Breast epithelium (tissue), 4 donors: ENCODE data around the gene PRKRIP1. TPM values are rescaled to one million over a fixed set of nuclear protein-coding genes. Genes with fewer than 3 reads are reported as not detected.
A peak's percentile ranks its signal among the peaks of the same experiment; 100 is the strongest.
"Not testable (repeated sequence)": the region's sequence is repeated elsewhere in the genome, so short reads cannot be mapped to it uniquely, and the experiment has no call there.

Experiments
- DNase-seq, 2 donors: peaks; one replicate each; pipeline ENCODE4 v3.0.0-alpha.2; 2019; ENCODE audit warnings: low spot score in 2 of 2
- H3K27ac ChIP-seq, 2 donors: fragments of 200-600 bp; sonication (generic) in 1 of 2; one replicate each; pipeline ENCODE4 v1.5.1; 2016 to 2019; ENCODE audit warnings: mild to moderate bottlenecking in 1 of 2
- H3K27me3 ChIP-seq, 2 donors: fragments of 200-600 bp; sonication (generic) in 1 of 2; one replicate each; pipeline versions ENCODE4 v1.5.1 to v1.6.0; 2017 to 2019; ENCODE audit warnings: control low read depth in 1 of 2, mild to moderate bottlenecking in 1 of 2
- H3K36me3 ChIP-seq: fragments of 200-600 bp; one replicate; pipeline ENCODE4 v1.5.1; 2019
- H3K4me1 ChIP-seq, 2 donors: fragments of 200-600 bp; sonication (generic); one replicate each; pipeline ENCODE4 v1.5.1; 2016 to 2019; ENCODE audit warnings: control low read depth in 1 of 2
- H3K4me3 ChIP-seq, 3 donors: fragments of 200-600 bp; sonication (generic); 1 replicate in 2 of 3; 2 replicates in 1 of 3; pipeline ENCODE4 v1.5.1; 2016 to 2019; ENCODE audit warnings: mild to moderate bottlenecking in 3 of 3, moderate library complexity in 2 of 3
- H3K9me3 ChIP-seq, 2 donors: fragments of 200-600 bp; sonication (generic) in 1 of 2; one replicate each; pipeline ENCODE4 v1.5.1; 2016 to 2019; ENCODE audit warnings: control low read depth in 1 of 2
- CTCF ChIP-seq, 3 donors: fragments of 450-650 bp; IDR thresholded peaks; one replicate each; pipeline ENCODE4 v1.5.1; 2016 to 2017; ENCODE audit warnings: antibody characterized with exemption in 3 of 3, mild to moderate bottlenecking in 3 of 3, moderate library complexity in 3 of 3
- POLR2A ChIP-seq: fragments of 450-650 bp; IDR thresholded peaks from one replicate; pipeline ENCODE4 v1.6.1; 2016; ENCODE audit warnings: antibody characterized with exemption, mild to moderate bottlenecking, moderate library complexity
- POLR2AphosphoS5 ChIP-seq, 3 donors: sonication (generic); formaldehyde crosslinking; IDR thresholded peaks; one replicate each; pipeline ENCODE4 v1.6.1; 2017; ENCODE audit warnings: antibody characterized with exemption in 3 of 3
- intact Hi-C: fragments of 100-400 bp; cut with DNase I; formaldehyde crosslinking; loops from one replicate; pipeline ENCODE4 v1.15.1; 2023; ENCODE audit warnings: low total_unique reads
- total RNA-seq, 3 donors: library from RNA; depleted of rRNA; stranded (reverse); fragments of >200 nt; gene quantifications; one replicate each; pipeline ENCODE4 v1.1.0, GENCODE V29; 2016

Gene PRKRIP1
- total RNA-seq, 3 donors from 2014 or later, result 17.3 to 30.5 (median 29.7) TPM

DNA sequence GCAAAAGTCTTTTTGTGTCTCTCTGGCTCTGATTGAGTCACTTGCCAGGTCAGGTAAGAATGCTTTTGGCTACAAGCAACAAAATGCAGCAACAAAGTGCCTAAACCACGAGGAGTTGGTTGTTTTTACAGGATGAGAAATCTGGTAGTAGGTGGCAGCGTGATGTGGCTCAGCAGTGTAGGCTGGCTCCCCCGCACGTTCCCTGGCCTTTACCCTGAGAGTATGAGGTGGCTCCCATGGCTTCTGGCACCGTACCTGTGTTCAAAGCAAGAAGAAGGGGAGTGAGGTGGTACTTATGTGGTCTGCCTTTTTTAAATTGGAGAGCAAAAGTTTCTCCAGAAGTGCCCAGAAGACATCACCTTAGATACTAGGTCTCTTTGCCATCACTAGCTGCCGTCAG lies 11.7 kb downstream of the PRKRIP1 start:
- intact Hi-C loops, result no loop called here
- TF ChIP-seq POLR2A, result no peak
- no peak for TF ChIP-seq CTCF (IDR thresholded peaks at IDR 0.05)
- TF ChIP-seq POLR2AphosphoS5 (IDR thresholded peaks at IDR 0.05), result no peak
- DNase-seq, result no peak
- no peaks in the 10 kb centered on the region for H3K27me3 ChIP-seq
- H3K27ac ChIP-seq, result no peak overlapping the region
- H3K36me3 ChIP-seq, result peaks cover 7% of the 10 kb centered on the region
- H3K9me3 ChIP-seq, result peaks cover 0 to 4% of the 10 kb centered on the region in 2 donors
- H3K4me3 ChIP-seq, result no peak overlapping the region
- no peaks in the 10 kb centered on the region for H3K4me1 ChIP-seq

GRCh38 chr7:102408530-102408929 lies 12.4 kb downstream of the PRKRIP1 start:
- H3K27ac ChIP-seq, DNase-seq, H3K27me3 ChIP-seq, H3K36me3 ChIP-seq, H3K9me3 ChIP-seq, H3K4me1 ChIP-seq, H3K4me3 ChIP-seq, intact Hi-C loops: not testable (repeated sequence)

DNA sequence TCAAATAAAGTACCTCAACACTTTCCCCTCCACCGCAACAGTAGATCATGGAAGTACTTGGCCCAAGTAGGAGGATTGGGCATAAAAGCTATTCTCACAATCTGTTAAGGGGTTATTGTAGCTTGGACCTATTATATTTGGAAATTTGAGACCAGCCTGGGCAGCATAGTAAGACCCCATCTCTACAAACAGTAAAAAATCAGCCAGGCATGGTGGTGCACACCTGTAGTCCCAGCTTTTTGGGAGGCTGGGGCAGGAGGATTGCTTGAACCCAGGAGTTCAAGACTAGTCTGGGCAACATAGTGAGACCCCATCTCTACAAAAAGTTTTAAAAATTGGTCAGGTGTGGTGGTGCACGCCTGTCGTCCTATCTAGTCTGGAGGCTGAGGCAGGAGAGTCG lies 13.2 kb downstream of the PRKRIP1 start:
- no peak for DNase-seq
- H3K27ac ChIP-seq, result no peak overlapping the region
- H3K27me3 ChIP-seq, result no peaks in the 10 kb centered on the region
- no peak overlapping the region for H3K4me3 ChIP-seq
- no peak for TF ChIP-seq POLR2A
- no peak for TF ChIP-seq CTCF (IDR thresholded peaks at IDR 0.05)
- no peak for TF ChIP-seq POLR2AphosphoS5 (IDR thresholded peaks at IDR 0.05)
- intact Hi-C loops, result no loop called here
- H3K4me1 ChIP-seq, result no peaks in the 10 kb centered on the region
- H3K9me3 ChIP-seq, result peaks cover 0 to 4% of the 10 kb centered on the region in 2 donors
- peaks cover 7% of the 10 kb centered on the region for H3K36me3 ChIP-seq

DNA sequence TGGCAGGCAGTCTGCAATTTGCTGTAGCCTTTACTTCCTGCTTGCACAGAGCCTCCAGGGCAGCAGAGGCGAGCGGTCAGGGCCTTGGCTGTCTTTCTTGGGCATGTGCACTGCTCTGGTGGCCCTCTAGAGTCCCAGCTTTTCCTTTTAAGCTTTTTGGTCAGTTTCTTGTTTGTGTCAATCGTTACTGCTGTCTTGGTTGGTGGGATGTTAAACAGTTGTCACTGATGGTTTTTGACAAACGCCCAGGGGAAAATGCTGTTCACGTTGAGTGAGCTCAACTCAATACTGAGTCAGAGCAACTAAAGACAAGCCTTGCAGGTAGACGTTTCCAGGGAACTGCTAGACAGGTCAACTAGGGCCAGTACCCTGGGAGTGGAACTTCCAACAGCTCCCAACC lies 14.0 kb downstream of the PRKRIP1 start:
- Histone ChIP-seq H3K4me3 (no peak overlapping the region), H3K9me3 (peaks cover 0 to 4% of the 10 kb centered on the region in 2 donors), H3K4me1 (no peaks in the 10 kb centered on the region), H3K27ac (no peak overlapping the region), H3K36me3 (peaks cover 7% of the 10 kb centered on the region), H3K27me3 (no peaks in the 10 kb centered on the region)
- no peak for DNase-seq
- TF ChIP-seq POLR2AphosphoS5 (IDR thresholded peaks at IDR 0.05) (no peak), CTCF (IDR thresholded peaks at IDR 0.05) (no peak), POLR2A (no peak)
- intact Hi-C loops, result no loop called here

- DNase-seq, result no peak
- TF ChIP-seq POLR2AphosphoS5 (IDR thresholded peaks at IDR 0.05), result no peak
- no peak for TF ChIP-seq CTCF (IDR thresholded peaks at IDR 0.05)
- no peaks in the 10 kb centered on the region for H3K4me1 ChIP-seq
- peaks cover 0 to 4% of the 10 kb centered on the region in 2 donors for H3K9me3 ChIP-seq
- no peak overlapping the region for H3K27ac ChIP-seq
- peaks cover 7% of the 10 kb centered on the region for H3K36me3 ChIP-seq
- H3K27me3 ChIP-seq, result no peaks in the 10 kb centered on the region
- no peak overlapping the region for H3K4me3 ChIP-seq
- intact Hi-C loops, result no loop called here
These were observed 14.8 kb downstream of the PRKRIP1 start for GRCh38 chr7:102410918-102411317.

DNA sequence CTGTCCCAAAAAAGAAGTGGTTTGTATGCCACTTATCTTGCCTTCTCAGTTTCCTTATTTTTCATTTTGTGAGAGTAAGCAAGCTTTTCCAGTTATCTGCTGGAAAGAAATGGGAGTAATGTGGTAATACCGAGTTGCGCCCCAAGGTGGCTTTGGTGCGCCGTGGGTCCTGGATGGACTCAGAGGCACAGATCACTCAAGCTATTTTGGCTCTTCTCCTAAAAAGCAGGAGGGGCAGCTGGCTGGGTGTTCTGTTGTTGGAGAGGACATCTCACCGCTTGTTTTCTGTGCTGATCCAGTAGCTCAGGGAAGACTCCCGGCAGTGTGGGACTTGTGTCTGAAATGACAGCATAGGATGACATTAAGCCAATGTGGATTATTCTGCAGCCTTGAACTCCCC lies 16.4 kb downstream of the PRKRIP1 start:
- Histone ChIP-seq H3K9me3 (peaks cover 0 to 4% of the 10 kb centered on the region in 2 donors), H3K4me1 (no peaks in the 10 kb centered on the region), H3K4me3 (no peak overlapping the region), H3K36me3 (peaks cover 6% of the 10 kb centered on the region), H3K27me3 (no peaks in the 10 kb centered on the region), H3K27ac (no peak overlapping the region)
- intact Hi-C loops, result no loop called here
- DNase-seq, result no peak
- TF ChIP-seq POLR2A, result no peak
- peak in 2 of 3 donors; percentile 14 to 20 for TF ChIP-seq CTCF (IDR thresholded peaks at IDR 0.05)
